ENCODE measurements around the gene POMGNT2.
"Not testable (repeated sequence)": the region's sequence is repeated elsewhere in the genome, so short reads cannot be mapped to it uniquely, and the experiment has no call there.

The POMGNT2 gene

DNA sequence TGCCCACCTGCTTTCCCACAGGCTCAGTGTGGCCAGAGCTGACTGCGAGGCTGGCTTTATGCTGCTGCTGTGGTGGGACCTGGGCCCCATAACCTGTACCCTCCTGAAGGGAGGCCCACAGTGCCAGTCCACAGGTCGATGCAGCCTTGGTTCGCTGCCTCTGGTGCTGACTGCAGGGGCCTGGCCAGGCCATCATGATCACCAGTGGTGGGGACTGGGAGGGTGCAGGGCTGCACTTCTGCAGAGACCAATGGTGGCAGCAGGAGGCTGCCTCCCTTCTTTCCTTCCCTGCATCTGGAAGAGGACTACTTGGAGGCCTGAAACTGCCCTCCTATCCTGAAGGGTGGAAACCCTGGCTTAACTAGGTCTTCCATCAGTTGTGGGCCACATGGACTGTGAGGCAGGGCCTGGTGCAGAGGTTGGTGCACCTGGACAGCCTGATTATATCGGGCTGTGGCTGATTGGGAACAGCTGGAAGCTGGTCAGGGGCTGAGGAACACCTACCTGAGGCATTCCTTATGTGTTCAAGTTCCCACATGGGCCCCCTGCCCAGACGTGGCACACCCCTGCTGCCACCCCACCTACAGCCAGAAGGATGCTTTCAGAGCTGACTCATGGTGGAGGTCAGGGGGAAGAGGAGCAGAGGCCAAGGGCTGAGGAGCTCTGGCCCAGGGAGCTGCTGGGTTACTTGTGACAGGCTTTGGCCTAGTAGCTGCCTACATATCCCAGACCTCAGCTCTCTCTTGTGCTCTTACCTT, 29.8 kb downstream of the POMGNT2 start:
- no peak for DNase-seq (ENCODE audit: low read depth)

GRCh38 chr3:43074901-43075689, 30.8 kb downstream of the POMGNT2 start:
- DNase-seq (ENCODE audit: low read depth): no peak

GRCh38 chr3:43074482-43074881, 31.4 kb downstream of the POMGNT2 start:
- no peak for DNase-seq (ENCODE audit: low read depth)

- DNase-seq (ENCODE audit: low read depth): no peak
These were observed 32.1 kb downstream of the POMGNT2 start for GRCh38 chr3:43073836-43074220.

- no peak for DNase-seq (ENCODE audit: low read depth)
These were observed 32.6 kb downstream of the POMGNT2 start for GRCh38 chr3:43073116-43073835.

GRCh38 chr3:43072361-43072760, 33.5 kb downstream of the POMGNT2 start:
- DNase-seq (ENCODE audit: low read depth): no peak

GRCh38 chr3:43071313-43071893, 34.5 kb downstream of the POMGNT2 start:
- peak; percentile 19 for DNase-seq (ENCODE audit: low read depth)

- DNase-seq (ENCODE audit: low read depth): not testable (repeated sequence)
These were observed 35.2 kb downstream of the POMGNT2 start for GRCh38 chr3:43070670-43071069.

DNA sequence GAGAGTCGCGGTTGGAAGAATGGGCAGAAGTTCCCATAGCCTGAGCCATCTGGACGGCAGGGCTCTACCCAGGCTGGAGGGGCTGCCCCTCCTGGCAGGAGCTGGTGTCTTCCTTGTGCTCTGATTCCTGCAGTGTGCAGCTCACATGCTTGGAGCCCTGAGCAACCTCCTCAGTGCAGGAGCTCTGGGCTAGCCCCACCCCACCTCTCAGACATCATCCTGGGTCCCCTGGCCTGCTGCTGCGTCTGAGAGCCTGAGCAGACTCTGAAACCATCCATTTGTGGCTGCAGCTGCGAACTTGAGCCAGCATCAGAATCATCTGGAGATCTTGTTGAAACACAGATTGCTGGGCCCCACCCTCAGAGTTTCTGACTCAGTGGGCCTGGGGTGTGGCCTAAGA, 42.8 kb downstream of the POMGNT2 start:
- no peak for DNase-seq (ENCODE audit: low read depth)

- no peak for DNase-seq (ENCODE audit: low read depth)
These were observed 43.3 kb downstream of the POMGNT2 start for GRCh38 chr3:43062564-43063040.

- DNase-seq (ENCODE audit: low read depth): no peak
These were observed 43.8 kb downstream of the POMGNT2 start for GRCh38 chr3:43062040-43062563.

DNA sequence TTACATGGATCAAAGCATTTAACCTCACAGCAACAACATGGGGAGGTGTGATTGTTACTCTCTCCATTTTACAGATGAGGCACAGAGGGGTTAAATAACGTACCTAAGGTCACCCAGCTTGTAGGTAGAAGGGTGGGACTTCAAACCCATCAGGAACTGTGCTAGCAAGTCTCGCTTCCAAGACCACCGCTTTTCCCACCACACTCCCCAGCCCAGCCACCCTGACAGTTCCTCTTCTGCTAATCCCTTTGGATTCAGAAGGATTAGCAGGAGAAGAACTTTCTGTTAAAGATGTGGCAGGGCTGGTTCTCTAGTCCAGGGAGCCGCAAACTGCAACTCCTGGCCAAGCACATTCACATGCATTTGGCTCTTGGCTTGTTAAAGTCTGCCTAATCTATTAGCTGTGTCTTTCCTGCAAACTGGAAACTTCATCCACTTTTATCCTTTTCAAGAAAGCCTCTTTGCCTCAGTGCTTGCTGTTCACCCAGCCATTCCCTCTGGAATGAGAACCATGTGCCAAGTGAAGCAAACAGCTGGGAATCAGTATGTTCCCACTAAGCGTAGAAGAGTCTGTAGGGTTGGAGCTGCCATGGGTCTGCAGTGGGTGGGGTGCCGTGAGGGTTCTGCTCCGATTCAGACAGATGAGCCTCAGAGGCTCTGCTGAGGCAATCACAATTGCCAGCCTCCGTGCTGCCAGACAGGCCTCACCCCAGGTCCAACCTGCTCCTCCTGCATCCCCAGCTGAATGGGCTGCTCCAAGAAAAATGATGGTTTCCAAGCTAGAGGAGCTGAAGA, 44.6 kb downstream of the POMGNT2 start:
- no peak for DNase-seq (ENCODE audit: low read depth)

DNA sequence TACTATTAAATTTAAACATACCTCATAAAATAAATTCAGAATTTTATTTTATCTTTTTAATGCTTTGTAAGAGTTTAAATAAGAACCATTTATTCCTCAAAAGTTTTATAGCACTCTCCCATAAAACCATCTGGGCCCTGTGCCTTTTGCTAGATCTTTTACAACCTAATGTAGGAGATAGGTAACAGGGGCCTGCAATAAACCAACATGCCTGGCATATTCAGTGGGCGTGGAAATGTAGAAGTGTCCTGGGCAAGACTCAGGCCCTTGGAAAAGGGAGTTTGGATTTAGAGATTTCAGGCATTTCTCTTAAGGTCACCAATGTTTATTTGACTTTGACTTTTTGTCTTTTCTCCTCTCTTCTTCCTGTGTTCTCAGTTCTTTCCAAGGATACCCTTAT, 46.4 kb downstream of the POMGNT2 start:
- no peak for DNase-seq (ENCODE audit: low read depth)

- no peak for DNase-seq (ENCODE audit: low read depth)
These were observed 49.8 kb downstream of the POMGNT2 start for GRCh38 chr3:43055806-43056770.

DNA sequence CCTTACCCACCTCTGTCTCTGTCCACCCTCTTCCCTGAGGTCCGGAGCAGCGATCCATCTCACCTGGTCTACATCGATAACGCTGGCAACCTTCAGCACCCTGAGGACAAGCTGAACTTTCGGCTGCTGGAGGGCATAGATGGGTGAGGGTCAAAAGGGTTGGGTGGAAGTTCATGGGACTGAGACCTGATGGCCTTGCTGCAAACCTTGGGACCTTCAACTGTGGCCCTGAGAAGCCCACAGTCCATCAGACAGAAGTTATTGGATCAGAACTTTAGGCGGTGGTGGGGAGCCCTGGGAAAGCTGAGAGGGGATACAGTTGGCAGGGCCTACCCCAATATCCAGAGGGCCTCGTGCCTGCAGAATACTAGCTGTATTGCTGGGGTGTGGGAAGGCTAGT, 50.5 kb downstream of the POMGNT2 start:
- DNase-seq (ENCODE audit: low read depth): no peak

DNA sequence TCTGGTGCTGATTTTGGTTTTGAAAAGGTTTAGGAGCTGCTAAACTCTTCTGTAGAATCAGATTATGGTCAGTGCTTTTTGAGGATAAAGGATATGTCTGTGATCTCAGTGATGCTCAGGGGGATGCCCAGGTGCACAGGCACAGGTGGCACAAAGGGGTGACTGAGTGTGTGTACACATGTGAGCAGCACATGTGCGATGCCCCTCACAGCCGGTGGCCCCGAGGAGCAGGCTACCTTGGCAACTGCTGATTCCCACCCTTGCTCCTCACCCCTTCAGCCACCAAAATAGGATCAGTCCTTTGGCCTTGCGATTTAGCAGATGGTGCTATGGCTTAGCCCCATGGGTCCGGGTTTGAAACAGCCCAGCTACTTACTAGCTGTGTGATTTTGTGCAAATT, 51.1 kb downstream of the POMGNT2 start:
- DNase-seq (ENCODE audit: low read depth): no peak

GRCh38 chr3:43053291-43053690, 52.6 kb downstream of the POMGNT2 start:
- DNase-seq (ENCODE audit: low read depth): no peak

GRCh38 chr3:43048470-43048869, 57.4 kb downstream of the POMGNT2 start:
- DNase-seq (ENCODE audit: low read depth): no peak

GRCh38 chr3:43046583-43046982, 59.3 kb downstream of the POMGNT2 start:
- no peak for DNase-seq (ENCODE audit: low read depth)

DNA sequence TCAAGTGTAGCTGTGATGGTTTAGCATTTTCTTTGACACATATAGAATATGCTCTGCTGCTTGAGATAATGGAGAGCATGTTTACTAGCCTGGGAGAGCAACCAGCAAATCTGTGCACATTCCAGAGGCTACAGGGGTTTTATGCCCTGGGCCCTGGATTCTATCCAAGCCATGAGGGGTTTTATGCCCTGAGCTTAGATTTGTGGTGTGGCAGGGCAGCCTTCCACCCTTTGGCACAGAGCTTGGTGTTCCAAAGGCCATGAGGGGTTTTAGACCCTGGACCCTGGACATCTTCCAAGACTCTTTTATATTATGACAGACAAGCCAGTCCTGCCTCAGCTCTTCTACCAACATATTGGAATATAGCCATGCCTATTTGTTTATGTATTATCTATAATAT, 60.8 kb downstream of the POMGNT2 start:
- DNase-seq (ENCODE audit: low read depth): not testable (repeated sequence)

Measured in ELR (cell line).